GM21619 (cell line): ENCODE data around the gene ACTN1.

Experiments used
- ATAC-seq: cut with Tn5 transposase; IDR thresholded peaks from one replicate; pipeline ENCODE4 v1.9.1; 2021; ENCODE audit not compliant: unreplicated experiment

ACTN1 gene

DNA sequence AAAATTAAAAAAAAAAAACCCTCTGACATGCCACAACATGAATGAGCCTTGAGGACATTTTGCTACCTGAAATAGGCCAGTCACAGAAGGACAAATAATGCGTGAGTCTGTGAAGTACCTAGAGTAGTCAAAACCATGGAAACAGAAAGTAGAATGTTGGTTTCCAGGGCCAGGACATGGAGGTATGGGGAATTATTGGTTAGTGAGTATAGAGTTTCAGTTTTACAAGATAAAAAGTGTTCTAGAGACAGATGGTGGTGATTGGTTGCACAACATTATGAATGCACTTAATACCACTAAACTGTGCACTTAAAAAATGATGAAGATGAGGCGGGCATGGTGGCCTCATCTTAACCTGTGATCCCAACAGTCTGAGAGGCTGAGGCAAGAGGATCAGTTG, 138.6 kb downstream of the ACTN1 start:
- ATAC-seq: no peak

DNA sequence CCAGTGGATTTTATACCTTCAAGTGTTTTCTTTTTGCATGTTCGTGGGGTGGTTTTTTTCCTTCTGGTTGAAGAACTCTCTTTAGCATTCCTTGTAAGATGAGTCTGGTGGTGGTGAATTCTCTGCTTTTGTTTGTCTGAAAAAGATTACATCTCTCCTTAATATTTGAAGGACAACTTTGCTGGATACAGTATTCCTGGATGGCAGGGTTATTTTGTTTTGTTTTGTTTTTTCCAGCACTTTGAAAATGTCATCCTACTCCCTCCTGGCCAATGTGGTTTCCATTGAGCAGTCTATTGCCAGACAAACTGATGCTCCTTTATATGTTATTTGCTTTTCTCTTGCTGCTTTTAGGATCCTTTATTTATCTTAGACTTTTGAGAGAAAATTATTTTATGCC, 143.0 kb downstream of the ACTN1 start:
- no peak for ATAC-seq

DNA sequence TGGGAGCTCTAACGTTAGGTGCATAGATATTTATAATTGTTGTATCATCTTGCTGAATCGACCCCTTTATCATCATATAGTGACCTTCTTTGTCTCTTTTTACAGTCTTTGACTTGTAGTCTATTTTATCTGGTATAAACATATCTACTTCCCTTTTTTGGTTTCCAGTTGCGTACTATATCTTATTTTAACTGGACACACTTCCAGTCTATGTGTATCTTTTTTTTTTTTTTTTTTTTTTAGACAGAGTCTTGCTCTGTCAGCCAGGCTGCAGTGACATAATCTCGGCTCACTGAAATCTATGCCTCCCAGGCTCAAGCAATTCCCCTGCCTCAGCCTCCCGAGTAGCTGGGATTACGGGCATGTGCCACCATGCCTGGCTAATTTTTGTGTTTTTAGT, 144.3 kb downstream of the ACTN1 start:
- no peak for ATAC-seq

DNA sequence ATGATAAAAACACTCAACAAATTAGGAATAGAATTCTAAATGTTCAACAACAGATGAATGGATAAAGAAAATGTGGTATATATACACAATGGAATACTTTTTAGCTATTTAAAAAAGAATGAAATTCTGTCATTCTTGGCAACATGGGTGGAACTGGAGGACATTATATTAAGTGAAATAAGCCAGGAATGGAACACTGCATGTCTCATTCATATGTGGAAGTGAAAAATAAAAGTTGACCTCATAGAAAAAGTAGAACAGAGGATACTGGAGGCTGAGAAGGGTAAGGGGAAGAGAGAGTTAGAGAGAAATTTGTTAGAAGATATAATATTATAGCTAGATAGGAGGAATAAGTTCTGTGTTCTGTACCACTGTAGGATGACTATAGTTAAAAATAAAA, 150.4 kb downstream of the ACTN1 start:
- ATAC-seq: no peak

DNA sequence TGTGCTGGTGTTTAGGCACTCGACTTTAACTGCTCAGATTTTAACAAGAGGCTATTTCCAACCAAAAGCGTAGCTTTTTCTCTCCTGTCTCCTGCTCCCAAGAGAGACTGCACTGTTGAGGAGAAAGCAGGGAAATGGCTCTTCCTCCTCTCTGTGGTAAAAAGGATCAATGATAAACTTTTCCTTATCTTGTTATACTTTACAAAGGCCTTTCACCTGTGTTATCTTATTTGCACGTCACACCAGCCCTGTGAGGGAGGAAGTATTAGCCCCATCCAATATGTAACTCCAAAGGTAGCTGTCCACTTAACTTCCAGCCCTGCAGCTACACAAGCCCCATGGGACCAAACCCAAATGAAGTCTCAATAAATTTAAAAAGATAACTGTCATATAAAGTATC, 153.4 kb downstream of the ACTN1 start:
- ATAC-seq: no peak

DNA sequence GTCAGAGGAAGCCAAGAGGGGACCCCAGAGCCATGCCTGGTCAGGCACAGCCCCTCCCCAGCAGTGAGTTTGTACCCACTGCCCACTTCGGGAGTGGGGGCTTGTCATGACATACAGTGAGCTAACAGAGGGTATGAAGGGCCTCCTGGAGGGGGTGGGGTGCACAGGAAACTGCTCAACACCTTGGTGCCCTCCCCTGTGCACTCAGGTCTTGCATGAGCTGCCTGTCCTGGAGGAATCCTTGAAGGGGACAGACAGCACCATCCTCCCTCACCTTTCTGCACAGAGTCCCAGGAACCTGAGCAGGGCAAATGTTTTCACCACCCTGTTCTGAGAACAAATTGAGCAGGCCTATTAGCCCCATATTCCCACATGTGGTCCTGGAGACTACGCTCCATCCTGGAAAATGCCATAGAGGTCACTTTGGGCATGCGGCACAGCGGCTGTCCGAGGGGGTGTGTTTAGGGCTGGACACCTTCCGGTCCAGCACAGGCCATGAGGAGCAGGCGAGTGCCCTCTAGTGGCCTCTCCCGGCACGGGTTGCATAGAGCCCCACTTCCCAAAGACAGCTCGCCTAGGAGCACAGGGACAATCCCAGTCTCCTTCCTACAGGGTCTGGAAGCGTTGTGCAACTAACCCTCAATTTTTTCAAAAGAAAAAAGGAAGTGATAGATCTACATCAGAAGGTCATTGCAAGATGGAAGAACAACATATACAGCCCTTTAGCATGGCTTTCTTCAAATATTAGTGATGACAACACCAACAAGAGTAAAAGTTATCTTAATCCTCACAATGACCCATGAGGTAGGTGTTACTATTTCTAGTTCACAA, 154.4 kb downstream of the ACTN1 start:
- no peak for ATAC-seq

DNA sequence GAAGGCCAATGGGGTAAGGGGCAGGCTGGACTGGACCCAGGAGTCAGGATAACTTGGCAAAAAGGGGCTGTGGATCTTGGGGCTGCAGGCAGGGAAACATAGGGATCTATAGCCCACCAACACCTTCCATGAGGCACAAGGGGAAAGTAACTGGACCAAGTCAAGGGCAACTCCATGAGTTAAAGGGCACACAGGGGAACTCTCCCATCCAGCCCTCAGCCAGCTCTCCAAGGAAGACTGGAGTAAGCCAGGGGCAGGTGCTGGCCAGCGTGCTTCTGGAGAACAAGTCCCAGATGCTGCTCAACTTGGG, 154.9 kb downstream of the ACTN1 start:
- no peak for ATAC-seq
